ENCODE measurements around the gene TLK1.
"Not testable (repeated sequence)": the region's sequence is repeated elsewhere in the genome, so short reads cannot be mapped to it uniquely, and the experiment has no call there.

TLK1 gene

GRCh38 chr2:171100370-171100769 is 60.3 kb downstream of the TLK1 start:
- no peak for TF ChIP-seq CTCF (IDR thresholded peaks at IDR 0.05; ENCODE audit: low read depth, low read length, missing control alignments)
- no peak for DNase-seq (ENCODE audit: low read depth)
- no peak overlapping the region for H3K4me3 ChIP-seq (ENCODE audit: low read depth, low read length)

GRCh38 chr2:171098607-171099006 is 62.1 kb downstream of the TLK1 start:
- no peak for TF ChIP-seq CTCF (IDR thresholded peaks at IDR 0.05; ENCODE audit: low read depth, low read length, missing control alignments)
- H3K4me3 ChIP-seq (ENCODE audit: low read depth, low read length), result no peak overlapping the region
- no peak for DNase-seq (ENCODE audit: low read depth)

GRCh38 chr2:171095014-171095582 is 65.6 kb downstream of the TLK1 start:
- no peak for DNase-seq (ENCODE audit: low read depth)
- no peak overlapping the region for H3K4me3 ChIP-seq (ENCODE audit: low read depth, low read length)
- no peak for TF ChIP-seq CTCF (IDR thresholded peaks at IDR 0.05; ENCODE audit: low read depth, low read length, missing control alignments)

- not testable (repeated sequence) for H3K4me3 ChIP-seq (ENCODE audit: low read depth, low read length); DNase-seq (ENCODE audit: low read depth)
These were observed 69.2 kb downstream of the TLK1 start for GRCh38 chr2:171091517-171091916.

GRCh38 chr2:171089489-171089888 is 71.2 kb downstream of the TLK1 start:
- no peak for DNase-seq (ENCODE audit: low read depth)
- no peak overlapping the region for H3K4me3 ChIP-seq (ENCODE audit: low read depth, low read length)
- no peak for TF ChIP-seq CTCF (IDR thresholded peaks at IDR 0.05; ENCODE audit: low read depth, low read length, missing control alignments)

- DNase-seq (ENCODE audit: low read depth), result no peak
- no peak for TF ChIP-seq CTCF (IDR thresholded peaks at IDR 0.05; ENCODE audit: low read depth, low read length, missing control alignments)
- H3K4me3 ChIP-seq (ENCODE audit: low read depth, low read length), result no peak overlapping the region
These were observed 72.4 kb downstream of the TLK1 start for GRCh38 chr2:171088057-171088834.

- no peak overlapping the region for H3K4me3 ChIP-seq (ENCODE audit: low read depth, low read length)
- no peak for DNase-seq (ENCODE audit: low read depth)
- no peak for TF ChIP-seq CTCF (IDR thresholded peaks at IDR 0.05; ENCODE audit: low read depth, low read length, missing control alignments)
These were observed 73.1 kb downstream of the TLK1 start for GRCh38 chr2:171087547-171087946.
